Mesendoderm (in vitro differentiated cells): ENCODE results near the gene GP2.

Source experiments
- DNase-seq: peaks from one replicate; pipeline ENCODE4 v3.0.0; 2013
- H2AK5ac ChIP-seq: 2 replicates; pipeline ENCODE4 v1.6.1; 2013; ENCODE audit warnings: low read length, inconsistent platforms
- H2BK120ac ChIP-seq: 2 replicates; pipeline ENCODE4 v1.6.1; 2013; ENCODE audit warnings: low read depth, mild to moderate bottlenecking, low read length, moderate library complexity, mixed read lengths
- H2BK15ac ChIP-seq: replicated peaks from 2 replicates; pipeline ENCODE4 v1.6.1; 2013; ENCODE audit warnings: low read depth, mild to moderate bottlenecking, moderate library complexity
- H2BK5ac ChIP-seq: 2 replicates; pipeline ENCODE4 v1.6.1; 2013; ENCODE audit warnings: low read length, inconsistent platforms
- H3K18ac ChIP-seq: 2 replicates; pipeline ENCODE4 v1.6.1; 2013; ENCODE audit warnings: mild to moderate bottlenecking, low read length, mixed read lengths
- H3K23ac ChIP-seq: one replicate; pipeline ENCODE4 v1.6.1; 2013; ENCODE audit warnings: low read length
- H3K27ac ChIP-seq: 2 replicates; pipeline ENCODE4 v1.5.1; 2013; ENCODE audit warnings: low read depth, mild to moderate bottlenecking, inconsistent platforms, low read length, moderate library complexity
- H3K27me3 ChIP-seq: 2 replicates; pipeline ENCODE4 v1.6.1; 2013; ENCODE audit warnings: low read length, control low read depth, mild to moderate bottlenecking, inconsistent platforms; ENCODE audit not compliant: insufficient read depth, poor library complexity
- H3K36me3 ChIP-seq: 2 replicates; pipeline ENCODE4 v1.6.1; 2013; ENCODE audit warnings: low read length, inconsistent platforms; ENCODE audit not compliant: control insufficient read depth, insufficient read depth
- H3K4ac ChIP-seq: one replicate; pipeline ENCODE4 v1.6.1; 2013; ENCODE audit warnings: low read depth, mild to moderate bottlenecking, low read length, moderate library complexity
- H3K4me1 ChIP-seq: 2 replicates; pipeline ENCODE4 v1.6.1; 2013; ENCODE audit warnings: low read depth, low read length, inconsistent platforms; ENCODE audit not compliant: control insufficient read depth
- H3K4me2 ChIP-seq: 2 replicates; pipeline ENCODE4 v1.6.1; 2013; ENCODE audit warnings: low read length
- H3K4me3 ChIP-seq: 2 replicates; pipeline ENCODE4 v1.5.1; 2013; ENCODE audit warnings: mild to moderate bottlenecking, low read length
- H3K56ac ChIP-seq: one replicate; pipeline ENCODE4 v1.6.1; 2013; ENCODE audit warnings: low read length
- H3K79me1 ChIP-seq: 2 replicates; pipeline ENCODE4 v1.6.1; 2013; ENCODE audit warnings: low read length, inconsistent platforms
- H3K79me2 ChIP-seq: 2 replicates; pipeline ENCODE4 v1.6.1; 2013; ENCODE audit warnings: mild to moderate bottlenecking, low read length; ENCODE audit not compliant: control insufficient read depth, insufficient read depth
- H3K9ac ChIP-seq: 2 replicates; pipeline ENCODE4 v1.6.1; 2013; ENCODE audit warnings: low read length, inconsistent platforms
- H4K5ac ChIP-seq: one replicate; pipeline ENCODE4 v1.6.1; 2013; ENCODE audit warnings: low read length
- H4K8ac ChIP-seq: one replicate; pipeline ENCODE4 v1.6.1; 2013; ENCODE audit warnings: low read depth, mild to moderate bottlenecking, control low read depth, low read length, moderate library complexity
- WGBS: extraction: QIAGEN DNeasy Blood & Tissue Kit; methylation state at CpG from one replicate; pipeline ENCODE4 v1.1.7; 2013; ENCODE audit warnings: low lambda C conversion rate, missing lambda C conversion rate; ENCODE audit not compliant: insufficient coverage; ENCODE audit errors: extremely low coverage; 5-methylcytosine and 5-hydroxymethylcytosine counted together

GP2 gene

DNA sequence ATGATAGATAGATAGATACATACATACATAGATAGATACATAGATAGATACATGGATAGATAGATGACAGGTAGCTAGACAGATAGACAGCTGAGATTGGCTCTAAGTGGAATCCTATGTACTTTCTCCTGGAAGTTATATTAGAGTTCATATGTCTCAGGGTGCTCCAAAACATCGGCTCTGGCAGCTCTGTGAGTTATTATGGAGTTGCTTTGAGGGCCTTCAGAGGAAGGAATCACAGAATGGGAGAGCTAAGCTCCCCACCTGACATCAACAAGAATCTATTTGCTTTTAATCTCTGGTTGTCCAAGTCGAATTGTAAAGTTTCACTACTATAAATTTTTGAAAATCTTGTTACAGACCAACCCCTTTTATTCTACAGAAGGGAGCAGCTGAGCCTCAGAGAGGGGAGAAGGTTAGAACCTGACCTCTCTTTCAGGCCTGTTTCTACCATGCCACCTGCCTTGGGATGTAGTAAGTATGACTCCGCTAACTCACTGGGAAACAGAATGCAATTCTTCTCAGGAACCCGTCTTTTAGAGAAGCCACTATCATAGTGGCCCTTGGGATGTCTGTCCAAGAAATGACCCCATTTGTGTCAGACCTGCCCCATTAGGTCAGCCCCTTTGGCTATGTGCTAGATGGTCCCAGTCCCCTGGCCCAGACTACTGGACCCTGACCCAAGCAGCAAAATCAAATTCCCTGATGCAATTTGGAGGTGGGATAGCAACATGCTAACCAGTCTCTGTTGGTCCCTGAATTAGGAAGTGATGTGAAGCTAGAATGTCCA lies 18.3 kb downstream of the GP2 start:
- no peak for DNase-seq

DNA sequence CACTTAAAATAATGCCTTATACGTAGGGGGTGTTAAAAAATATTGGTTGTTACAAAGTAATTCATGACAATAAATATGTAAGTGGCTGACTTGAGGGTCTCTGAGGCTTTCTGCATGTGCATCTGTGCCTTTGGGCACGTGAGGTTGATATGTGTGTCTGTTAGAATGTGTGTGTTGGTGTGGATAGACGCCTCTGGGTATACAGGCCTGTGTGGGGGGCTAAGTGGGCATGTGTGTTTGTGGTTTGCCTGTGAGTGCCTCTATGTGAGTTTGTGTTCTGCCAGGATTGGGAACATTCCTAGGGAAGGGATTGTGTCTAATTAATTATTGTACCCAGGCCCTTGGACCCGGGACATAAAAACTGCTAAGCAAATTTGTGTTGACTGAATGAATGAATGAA lies 19.0 kb downstream of the GP2 start:
- Histone ChIP-seq H3K56ac (no peak overlapping the region), H3K4me2 (no peak overlapping the region), H2BK120ac (no peak overlapping the region), H3K9ac (no peak overlapping the region), H3K4me3 (no peak overlapping the region), H3K18ac (no peak overlapping the region), H2BK5ac (no peak overlapping the region), H3K36me3 (no peaks in the 10 kb centered on the region), H3K79me2 (no peaks in the 10 kb centered on the region), H3K4ac (no peak overlapping the region), H3K23ac (no peak overlapping the region), H4K5ac (no peak overlapping the region), H3K27me3 (no peaks in the 10 kb centered on the region), H2BK15ac (no peak overlapping the region), H2AK5ac (no peak overlapping the region), H4K8ac (no peak overlapping the region), H3K4me1 (no peaks in the 10 kb centered on the region), H3K27ac (no peak overlapping the region), H3K79me1 (no peaks in the 10 kb centered on the region)
- WGBS, result no CpG with 5 or more reads among the region's 4 CpGs
- DNase-seq, result no peak

More for the DNA sequence above, 18.3 kb downstream of the GP2 start:
- no peak overlapping the region for H3K4me2 ChIP-seq
- no peak overlapping the region for H2AK5ac ChIP-seq
- H3K27me3 ChIP-seq, result no peaks in the 10 kb centered on the region
- no peak overlapping the region for H4K8ac ChIP-seq
- no peak overlapping the region for H4K5ac ChIP-seq
- H3K4me1 ChIP-seq, result no peaks in the 10 kb centered on the region
- no peak overlapping the region for H3K23ac ChIP-seq
- no peak overlapping the region for H3K56ac ChIP-seq
- no peaks in the 10 kb centered on the region for H3K79me1 ChIP-seq
- no peak overlapping the region for H3K4me3 ChIP-seq
- H3K27ac ChIP-seq, result no peak overlapping the region
- H3K79me2 ChIP-seq, result no peaks in the 10 kb centered on the region
- no peaks in the 10 kb centered on the region for H3K36me3 ChIP-seq
- H3K9ac ChIP-seq, result no peak overlapping the region
- no peak overlapping the region for H2BK5ac ChIP-seq
- WGBS, result no CpG with 5 or more reads among the region's 4 CpGs
- H3K4ac ChIP-seq, result no peak overlapping the region
- H2BK15ac ChIP-seq, result no peak overlapping the region
- H3K18ac ChIP-seq, result no peak overlapping the region
- H2BK120ac ChIP-seq, result no peak overlapping the region

DNA sequence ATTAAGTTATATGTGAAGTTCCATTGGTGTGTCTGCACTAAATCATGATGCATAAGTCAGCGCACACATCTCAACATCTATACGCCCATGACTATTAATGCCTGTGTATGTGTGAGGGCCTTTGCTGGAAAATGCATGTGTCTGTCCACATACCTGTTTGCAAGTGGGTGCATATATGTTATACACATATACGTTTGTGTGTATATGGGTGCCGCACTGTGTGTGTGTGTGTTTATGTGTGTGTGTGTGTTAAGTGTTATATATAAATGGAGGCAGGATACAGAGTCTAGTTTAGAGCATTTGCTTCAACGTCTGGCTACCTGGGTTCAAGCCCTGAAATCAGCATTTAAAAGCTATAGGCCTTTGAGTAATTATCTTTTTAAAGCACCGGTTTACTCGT lies 19.5 kb downstream of the GP2 start:
- H3K4me1 ChIP-seq, result no peaks in the 10 kb centered on the region
- no peak overlapping the region for H2AK5ac ChIP-seq
- no peak for DNase-seq
- H3K18ac ChIP-seq, result no peak overlapping the region
- no CpG with 5 or more reads among the region's 7 CpGs for WGBS
- H3K4ac ChIP-seq, result no peak overlapping the region
- H3K79me2 ChIP-seq, result no peaks in the 10 kb centered on the region
- no peak overlapping the region for H3K4me3 ChIP-seq
- no peak overlapping the region for H3K27ac ChIP-seq
- no peak overlapping the region for H3K9ac ChIP-seq
- no peak overlapping the region for H3K23ac ChIP-seq
- no peak overlapping the region for H2BK120ac ChIP-seq
- no peak overlapping the region for H3K56ac ChIP-seq
- no peaks in the 10 kb centered on the region for H3K79me1 ChIP-seq
- no peak overlapping the region for H2BK5ac ChIP-seq
- no peak overlapping the region for H4K8ac ChIP-seq
- no peak overlapping the region for H4K5ac ChIP-seq
- no peaks in the 10 kb centered on the region for H3K27me3 ChIP-seq
- H2BK15ac ChIP-seq, result no peak overlapping the region
- no peak overlapping the region for H3K4me2 ChIP-seq
- H3K36me3 ChIP-seq, result no peaks in the 10 kb centered on the region

DNA sequence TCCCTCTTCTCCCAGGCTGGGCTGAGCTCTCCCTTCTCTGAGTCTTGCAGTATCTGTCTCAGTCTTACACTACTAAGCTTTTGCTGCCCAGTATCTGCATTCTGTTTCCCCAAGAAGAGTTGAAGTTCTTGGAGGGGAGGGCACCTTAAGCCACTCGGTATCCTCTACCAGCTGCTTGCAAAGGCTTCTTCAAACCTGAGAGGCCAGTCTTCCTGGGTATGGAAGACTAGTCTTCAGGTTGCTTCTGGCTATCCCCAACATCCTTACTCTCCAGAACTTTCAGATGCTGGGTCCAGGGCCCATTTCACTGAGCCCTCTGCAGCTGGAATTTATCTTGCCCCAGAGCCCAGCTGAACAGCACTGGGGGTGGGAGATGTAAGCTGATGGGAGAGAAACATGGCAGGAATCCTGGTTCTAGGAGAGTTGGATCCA lies 20.1 kb downstream of the GP2 start:
- H3K23ac ChIP-seq, result no peak overlapping the region
- no peak overlapping the region for H2BK120ac ChIP-seq
- WGBS, result no CpG with 5 or more reads among the region's 1 CpG
- H3K27me3 ChIP-seq, result no peaks in the 10 kb centered on the region
- H3K27ac ChIP-seq, result no peak overlapping the region
- H2BK15ac ChIP-seq, result no peak overlapping the region
- H3K18ac ChIP-seq, result no peak overlapping the region
- DNase-seq, result no peak
- H2AK5ac ChIP-seq, result no peak overlapping the region
- no peaks in the 10 kb centered on the region for H3K79me1 ChIP-seq
- no peaks in the 10 kb centered on the region for H3K4me1 ChIP-seq
- no peaks in the 10 kb centered on the region for H3K79me2 ChIP-seq
- no peak overlapping the region for H2BK5ac ChIP-seq
- H3K4me3 ChIP-seq, result no peak overlapping the region
- no peak overlapping the region for H4K8ac ChIP-seq
- H3K9ac ChIP-seq, result no peak overlapping the region
- no peak overlapping the region for H3K4me2 ChIP-seq
- no peak overlapping the region for H4K5ac ChIP-seq
- H3K56ac ChIP-seq, result no peak overlapping the region
- H3K36me3 ChIP-seq, result no peaks in the 10 kb centered on the region
- no peak overlapping the region for H3K4ac ChIP-seq

DNA sequence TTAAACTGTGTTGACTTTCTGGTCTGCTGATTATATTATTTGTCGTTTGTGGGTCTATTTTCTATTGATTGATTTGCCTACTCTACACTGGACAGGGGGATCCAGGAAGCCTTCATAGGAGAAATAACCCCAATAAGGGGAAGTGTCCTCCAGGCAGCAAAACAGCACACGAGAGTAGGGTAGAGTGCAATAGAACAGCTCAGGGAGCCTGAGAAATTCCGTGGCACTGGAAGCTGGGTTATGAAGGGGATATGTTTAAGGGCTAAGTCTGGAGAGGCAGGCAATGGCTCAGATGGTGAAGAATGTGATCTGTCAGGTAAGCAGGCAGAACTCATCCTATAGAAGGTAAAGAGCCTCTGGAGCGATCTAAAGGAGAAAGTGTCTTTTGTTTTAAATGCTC lies 20.9 kb downstream of the GP2 start:
- Histone ChIP-seq H3K23ac (no peak overlapping the region), H3K79me1 (no peaks in the 10 kb centered on the region), H3K4me2 (no peak overlapping the region), H2BK5ac (no peak overlapping the region), H3K4me3 (no peak overlapping the region), H3K27me3 (no peaks in the 10 kb centered on the region), H3K18ac (no peak overlapping the region), H3K56ac (no peak overlapping the region), H2BK15ac (no peak overlapping the region), H2BK120ac (no peak overlapping the region), H3K79me2 (no peaks in the 10 kb centered on the region), H3K9ac (no peak overlapping the region), H3K36me3 (no peaks in the 10 kb centered on the region), H3K4ac (no peak overlapping the region), H3K4me1 (no peaks in the 10 kb centered on the region), H4K8ac (no peak overlapping the region), H4K5ac (no peak overlapping the region), H3K27ac (no peak overlapping the region), H2AK5ac (no peak overlapping the region)
- DNase-seq, result no peak
- no CpG with 5 or more reads among the region's 4 CpGs for WGBS

DNA sequence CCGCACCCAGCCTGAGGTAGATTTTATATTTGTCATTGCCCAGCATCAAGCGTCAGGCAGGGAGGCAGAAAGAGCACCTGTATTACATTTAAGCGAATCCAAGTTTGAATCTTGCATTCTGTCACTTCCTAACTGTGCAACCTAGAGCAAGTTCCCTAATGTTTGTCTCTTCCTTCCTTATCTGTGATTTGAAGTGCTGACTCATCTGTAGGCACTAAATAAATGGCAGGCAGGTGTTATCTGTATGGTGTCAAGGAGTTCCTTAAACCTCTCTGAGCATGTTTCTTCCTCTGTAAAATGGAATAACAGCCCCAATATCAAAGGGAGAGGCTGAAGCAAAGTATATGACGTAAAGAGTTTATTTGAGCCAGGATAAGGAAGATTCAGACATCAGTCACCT lies 24.3 kb downstream of the GP2 start:
- Histone ChIP-seq H2BK5ac (no peak overlapping the region), H3K56ac (no peak overlapping the region), H4K5ac (no peak overlapping the region), H2BK120ac (no peak overlapping the region), H2AK5ac (no peak overlapping the region), H3K27me3 (no peaks in the 10 kb centered on the region), H3K9ac (no peak overlapping the region), H3K27ac (no peak overlapping the region), H3K4ac (no peak overlapping the region), H3K4me2 (no peak overlapping the region), H3K4me3 (no peak overlapping the region), H3K4me1 (no peaks in the 10 kb centered on the region), H3K23ac (no peak overlapping the region), H3K79me1 (no peaks in the 10 kb centered on the region), H3K36me3 (no peaks in the 10 kb centered on the region), H2BK15ac (no peak overlapping the region), H3K18ac (no peak overlapping the region), H4K8ac (no peak overlapping the region), H3K79me2 (no peaks in the 10 kb centered on the region)
- no peak for DNase-seq
- no CpG with 5 or more reads among the region's 4 CpGs for WGBS
